ENCODE results near the gene CHD9.
"Not testable (repeated sequence)": the region's sequence is repeated elsewhere in the genome, so short reads cannot be mapped to it uniquely, and the experiment has no call there.

CHD9 gene

DNA sequence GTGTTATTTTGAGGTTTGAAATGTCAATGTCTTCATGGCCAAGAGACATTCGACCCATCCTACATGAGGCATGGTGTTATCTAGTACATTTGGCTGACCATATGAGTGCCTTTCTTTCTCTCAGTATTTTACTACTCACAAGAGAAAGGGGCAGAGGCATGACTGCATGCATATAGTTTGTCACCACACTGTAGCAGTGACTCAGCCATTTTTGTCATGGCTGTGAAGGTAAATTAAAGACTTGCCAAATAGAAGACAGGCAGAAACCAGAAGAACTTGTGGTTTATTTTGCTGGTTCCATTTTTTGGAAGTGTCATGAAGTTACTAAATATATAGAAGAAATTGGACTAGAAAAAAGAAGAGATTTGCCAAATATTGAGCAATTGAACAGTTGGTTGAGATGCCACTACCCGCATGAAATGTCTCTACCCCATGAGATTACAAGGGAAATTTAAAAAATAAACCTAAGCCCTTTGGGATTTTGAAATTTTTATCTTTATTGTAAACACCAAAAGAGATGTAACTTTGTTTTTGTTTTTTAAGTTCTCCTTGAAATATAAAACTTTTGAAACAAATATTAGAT is 170.3 kb downstream of the CHD9 start:
- Mint-ChIP-seq H3K36me3 (ENCODE audit: low read depth) (peaks cover 5% of the 10 kb centered on the region), H3K4me3 (no peak overlapping the region), H3K9me3 (no peaks in the 10 kb centered on the region), H3K27ac (no peak overlapping the region), H3K4me1 (ENCODE audit: low read depth) (no peaks in the 10 kb centered on the region), H3K27me3 (ENCODE audit: low read depth) (no peaks in the 10 kb centered on the region)

DNA sequence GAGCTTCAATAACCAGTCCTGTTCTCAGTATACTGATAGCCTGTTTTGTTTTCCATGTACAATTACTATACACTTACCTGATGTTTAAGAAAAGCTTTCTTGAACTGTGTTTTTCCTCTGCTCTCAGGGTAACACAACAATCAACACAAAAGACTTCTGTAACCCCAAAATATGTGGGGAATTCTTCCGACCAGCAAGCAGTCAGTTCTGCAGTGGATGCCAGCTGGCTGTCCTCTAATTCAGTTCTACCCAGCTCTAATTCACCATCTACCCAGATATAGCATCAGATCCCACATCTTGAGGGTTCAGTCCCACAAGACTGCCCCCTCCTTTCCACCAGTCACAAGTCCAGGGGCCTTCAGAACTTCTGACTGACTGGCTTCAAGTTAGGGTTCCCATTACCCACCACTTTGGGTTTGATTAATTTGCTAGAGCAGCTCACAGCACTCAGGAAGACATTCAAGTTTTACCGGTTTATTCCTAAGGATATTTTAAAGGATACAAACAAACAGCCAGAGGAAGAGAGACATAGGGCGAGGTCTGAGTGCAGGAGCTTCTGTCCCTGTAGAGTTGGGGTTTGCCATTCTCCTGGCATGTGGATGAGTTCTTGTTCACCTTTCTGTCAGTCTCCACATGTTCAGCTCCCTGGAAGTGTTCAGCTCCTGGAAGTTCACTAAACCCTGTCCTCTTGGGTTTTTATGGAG is 178.2 kb downstream of the CHD9 start:
- H3K36me3 Mint-ChIP-seq (ENCODE audit: low read depth), result peaks cover 15% of the 10 kb centered on the region
- no peaks in the 10 kb centered on the region for H3K4me1 Mint-ChIP-seq (ENCODE audit: low read depth)
- no peak overlapping the region for H3K4me3 Mint-ChIP-seq
- no peaks in the 10 kb centered on the region for H3K27me3 Mint-ChIP-seq (ENCODE audit: low read depth)
- no peaks in the 10 kb centered on the region for H3K9me3 Mint-ChIP-seq
- H3K27ac Mint-ChIP-seq, result no peak overlapping the region

DNA sequence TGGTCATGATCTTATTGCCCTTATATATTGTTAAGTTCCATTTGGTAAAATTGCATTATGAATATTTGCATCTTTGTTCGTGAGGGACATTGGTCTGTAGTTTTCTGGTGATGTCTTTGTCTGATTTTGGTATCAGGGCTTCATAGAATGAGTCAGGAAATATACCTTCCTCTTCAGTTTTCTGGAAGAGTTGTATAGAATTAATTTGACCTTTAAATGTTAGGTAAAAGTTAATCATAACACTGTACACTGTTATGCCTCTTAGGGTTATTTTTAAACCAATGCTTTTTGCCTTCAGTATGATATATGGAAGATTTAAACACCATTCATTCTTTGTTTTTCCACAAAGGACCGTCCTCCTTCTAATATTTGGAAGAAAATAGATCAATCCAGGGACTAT is 180.0 kb downstream of the CHD9 start:
- H3K27me3 Mint-ChIP-seq (ENCODE audit: low read depth), result no peaks in the 10 kb centered on the region
- peaks cover 13% of the 10 kb centered on the region for H3K36me3 Mint-ChIP-seq (ENCODE audit: low read depth)
- no peaks in the 10 kb centered on the region for H3K4me1 Mint-ChIP-seq (ENCODE audit: low read depth)
- no peak overlapping the region for H3K27ac Mint-ChIP-seq
- H3K4me3 Mint-ChIP-seq, result no peak overlapping the region
- no peaks in the 10 kb centered on the region for H3K9me3 Mint-ChIP-seq

DNA sequence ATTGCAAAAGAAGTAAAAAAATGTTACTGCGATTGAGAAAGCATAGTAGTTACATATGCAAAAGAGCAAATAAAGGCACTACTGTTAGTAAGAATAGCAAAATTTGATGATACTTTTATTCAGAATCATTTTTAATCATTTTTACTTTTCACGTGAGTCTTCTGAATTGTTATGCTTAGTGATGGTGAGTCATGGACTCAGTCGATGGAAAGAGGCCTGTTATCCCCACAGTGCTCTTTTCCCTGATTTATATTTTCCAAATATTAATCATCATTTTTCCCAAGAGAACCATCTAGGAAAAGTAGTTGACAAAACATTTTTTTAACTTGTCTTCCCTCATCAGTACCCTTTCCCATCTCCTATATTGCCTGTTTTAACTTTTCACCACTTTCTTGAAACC is 181.1 kb downstream of the CHD9 start:
- peaks cover 11% of the 10 kb centered on the region for H3K36me3 Mint-ChIP-seq (ENCODE audit: low read depth)
- no peak overlapping the region for H3K4me3 Mint-ChIP-seq
- no peak overlapping the region for H3K27ac Mint-ChIP-seq
- no peaks in the 10 kb centered on the region for H3K27me3 Mint-ChIP-seq (ENCODE audit: low read depth)
- no peaks in the 10 kb centered on the region for H3K4me1 Mint-ChIP-seq (ENCODE audit: low read depth)
- H3K9me3 Mint-ChIP-seq, result no peaks in the 10 kb centered on the region

DNA sequence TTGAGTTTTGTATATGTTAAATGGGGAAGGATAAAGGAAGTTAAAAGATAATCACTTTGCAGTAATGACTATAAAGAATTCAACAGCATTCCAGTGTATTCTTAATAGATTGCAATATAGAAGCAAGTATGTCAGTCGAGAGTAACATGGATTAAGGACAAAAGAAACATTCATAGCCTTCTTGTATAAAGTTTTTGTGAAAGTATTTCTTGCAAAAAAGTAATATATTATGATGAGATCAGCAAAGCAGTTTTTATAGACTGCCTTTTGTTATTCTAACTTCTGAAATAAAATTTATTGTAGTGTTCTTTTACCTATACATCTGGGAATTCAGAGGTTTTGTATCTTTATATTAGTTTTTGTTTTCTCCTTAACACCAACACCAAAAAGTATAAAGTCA is 194.5 kb downstream of the CHD9 start:
- Mint-ChIP-seq H3K27me3 (ENCODE audit: low read depth) (no peaks in the 10 kb centered on the region), H3K27ac (no peak overlapping the region), H3K9me3 (peaks cover 7% of the 10 kb centered on the region), H3K4me1 (ENCODE audit: low read depth) (no peaks in the 10 kb centered on the region), H3K4me3 (no peak overlapping the region), H3K36me3 (ENCODE audit: low read depth) (peaks cover 13% of the 10 kb centered on the region)

DNA sequence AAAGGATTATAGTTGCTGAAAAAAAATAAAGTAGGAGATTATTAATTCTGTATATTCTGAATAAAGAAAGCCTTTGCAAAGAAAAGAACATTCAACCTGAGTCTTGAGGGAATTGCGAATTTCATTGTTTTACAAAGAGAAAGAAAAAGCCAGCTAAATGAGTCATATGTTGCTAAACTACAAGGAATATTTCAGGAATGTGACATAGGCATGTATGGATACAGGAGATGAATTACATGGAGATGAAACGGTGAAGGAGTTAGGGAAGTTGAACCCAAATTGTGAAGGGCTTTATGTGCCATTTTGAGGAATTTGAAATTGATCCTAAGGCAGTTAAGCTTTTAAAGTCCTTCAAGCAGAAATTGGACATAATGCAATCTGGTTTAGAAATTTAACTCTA is 202.2 kb downstream of the CHD9 start:
- Mint-ChIP-seq H3K27ac (no peak overlapping the region), H3K9me3 (peaks cover 8% of the 10 kb centered on the region), H3K36me3 (ENCODE audit: low read depth) (peaks cover 26% of the 10 kb centered on the region), H3K4me1 (ENCODE audit: low read depth) (no peaks in the 10 kb centered on the region), H3K27me3 (ENCODE audit: low read depth) (no peaks in the 10 kb centered on the region), H3K4me3 (no peak overlapping the region)

DNA sequence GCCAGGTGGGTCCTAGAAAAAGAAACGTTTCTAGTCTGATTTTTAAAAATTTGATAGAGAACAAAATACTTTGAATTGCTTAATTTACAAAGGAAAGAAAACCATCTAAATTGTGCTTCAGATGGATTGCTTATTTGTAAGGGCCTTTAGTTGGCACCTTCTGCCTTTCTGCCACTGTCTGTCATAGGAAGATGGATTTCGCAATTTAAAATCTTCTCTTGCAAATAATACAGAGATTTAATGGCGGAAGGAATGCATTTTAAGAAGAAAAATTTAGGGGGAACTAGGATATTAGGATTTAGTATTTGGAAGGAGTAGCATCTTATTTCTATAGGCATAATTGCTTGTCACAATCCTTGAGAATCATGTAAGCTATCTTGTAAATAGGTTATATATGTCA is 204.0 kb downstream of the CHD9 start:
- H3K4me1 Mint-ChIP-seq (ENCODE audit: low read depth), result no peaks in the 10 kb centered on the region

DNA sequence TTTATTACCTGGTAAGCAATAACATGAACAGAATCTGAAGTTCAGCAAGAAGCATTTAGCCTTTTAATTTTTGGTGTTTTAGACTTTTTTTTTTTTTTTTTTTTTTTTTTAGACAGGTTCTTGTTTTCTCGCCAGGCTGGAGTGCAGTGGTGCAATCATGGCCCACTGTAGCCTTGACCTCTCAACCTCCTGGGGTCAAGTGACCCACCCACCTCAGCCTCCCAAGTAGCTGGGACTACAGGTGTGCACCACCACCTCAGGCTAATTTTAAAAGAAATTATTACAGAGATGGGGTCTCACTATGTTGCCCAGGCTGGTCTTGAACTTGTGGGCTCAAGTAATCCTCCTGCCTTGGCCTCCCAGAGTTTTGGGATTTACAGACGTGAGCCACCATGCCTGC is 206.5 kb downstream of the CHD9 start:
- H3K36me3 Mint-ChIP-seq (ENCODE audit: low read depth), result peaks cover 22% of the 10 kb centered on the region
- no peaks in the 10 kb centered on the region for H3K27me3 Mint-ChIP-seq (ENCODE audit: low read depth)
- H3K27ac Mint-ChIP-seq, result no peak overlapping the region
- peaks cover 5% of the 10 kb centered on the region for H3K9me3 Mint-ChIP-seq
- H3K4me1 Mint-ChIP-seq (ENCODE audit: low read depth), result no peaks in the 10 kb centered on the region
- H3K4me3 Mint-ChIP-seq, result no peak overlapping the region

More for the DNA sequence above, 204.0 kb downstream of the CHD9 start:
- H3K27me3 Mint-ChIP-seq (ENCODE audit: low read depth), result no peaks in the 10 kb centered on the region
- H3K27ac Mint-ChIP-seq, result no peak overlapping the region
- no peak overlapping the region for H3K4me3 Mint-ChIP-seq
- peaks cover 26% of the 10 kb centered on the region for H3K36me3 Mint-ChIP-seq (ENCODE audit: low read depth)
- H3K9me3 Mint-ChIP-seq, result peaks cover 5% of the 10 kb centered on the region

DNA sequence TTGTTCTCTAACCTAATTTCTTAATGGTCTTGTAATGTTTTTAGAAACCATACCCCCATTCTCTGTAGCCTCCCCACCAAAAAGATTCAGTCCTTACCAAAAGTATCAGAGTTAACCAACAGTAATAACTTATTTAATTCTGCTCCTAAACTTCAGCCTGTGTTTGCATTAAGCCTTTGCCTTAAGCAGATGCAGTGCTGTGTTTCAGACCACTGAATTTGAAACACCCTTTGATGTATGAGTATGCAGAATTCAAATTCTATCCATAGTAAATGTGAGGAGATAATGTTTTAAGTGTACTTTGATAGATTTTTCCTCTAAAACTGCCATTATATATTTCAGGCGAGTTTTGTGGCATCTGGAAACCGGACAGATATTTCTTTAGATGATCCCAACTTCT is 207.9 kb downstream of the CHD9 start:
- no peak overlapping the region for H3K4me3 Mint-ChIP-seq
- H3K27ac Mint-ChIP-seq, result no peak overlapping the region
- H3K27me3 Mint-ChIP-seq (ENCODE audit: low read depth), result no peaks in the 10 kb centered on the region
- peaks cover 13% of the 10 kb centered on the region for H3K36me3 Mint-ChIP-seq (ENCODE audit: low read depth)
- H3K9me3 Mint-ChIP-seq, result peaks cover 5% of the 10 kb centered on the region
- no peaks in the 10 kb centered on the region for H3K4me1 Mint-ChIP-seq (ENCODE audit: low read depth)

DNA sequence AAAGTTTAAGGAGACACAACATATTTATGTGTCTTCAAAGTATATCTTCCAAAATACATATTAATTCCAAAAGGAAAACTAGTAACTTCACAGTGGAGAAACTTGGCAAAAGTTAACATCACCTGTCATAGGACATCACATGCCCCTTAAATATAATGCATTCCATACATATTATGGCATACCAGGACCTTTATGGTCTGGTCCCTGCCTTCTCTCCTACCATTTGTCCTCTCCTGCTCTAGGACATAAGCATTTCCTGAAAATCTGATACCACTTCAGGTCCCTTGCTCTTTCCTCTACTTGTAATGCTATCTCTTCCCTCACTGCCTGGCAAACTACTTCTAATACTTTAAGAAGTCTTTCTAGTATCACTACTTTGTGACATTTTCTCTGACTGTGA is 211.4 kb downstream of the CHD9 start:
- Mint-ChIP-seq H3K27ac (no peak overlapping the region), H3K4me1 (ENCODE audit: low read depth) (no peaks in the 10 kb centered on the region), H3K9me3 (no peaks in the 10 kb centered on the region), H3K27me3 (ENCODE audit: low read depth) (no peaks in the 10 kb centered on the region), H3K4me3 (no peak overlapping the region), H3K36me3 (ENCODE audit: low read depth) (peaks cover 8% of the 10 kb centered on the region)

DNA sequence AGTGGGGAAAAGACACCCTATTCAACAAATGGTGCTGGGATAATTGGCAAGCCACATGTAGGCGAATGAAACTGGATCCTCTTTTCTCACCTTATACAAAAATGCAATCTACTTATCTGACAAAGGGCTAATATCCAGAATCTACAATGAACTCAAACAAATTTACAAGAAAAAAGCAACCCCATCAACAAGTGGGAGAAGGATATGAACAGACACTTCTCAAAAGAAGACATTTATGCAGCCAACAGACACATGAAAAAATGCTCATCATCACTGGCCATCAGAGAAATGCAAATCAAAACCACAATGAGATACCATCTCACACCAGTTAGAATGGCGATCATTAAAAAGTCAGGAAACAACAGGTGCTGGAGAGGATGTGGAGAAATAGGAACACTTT is 223.7 kb downstream of the CHD9 start:
- not testable (repeated sequence) for H3K27ac Mint-ChIP-seq; H3K9me3 Mint-ChIP-seq; H3K4me3 Mint-ChIP-seq; H3K4me1 Mint-ChIP-seq (ENCODE audit: low read depth); H3K36me3 Mint-ChIP-seq (ENCODE audit: low read depth); H3K27me3 Mint-ChIP-seq (ENCODE audit: low read depth)

DNA sequence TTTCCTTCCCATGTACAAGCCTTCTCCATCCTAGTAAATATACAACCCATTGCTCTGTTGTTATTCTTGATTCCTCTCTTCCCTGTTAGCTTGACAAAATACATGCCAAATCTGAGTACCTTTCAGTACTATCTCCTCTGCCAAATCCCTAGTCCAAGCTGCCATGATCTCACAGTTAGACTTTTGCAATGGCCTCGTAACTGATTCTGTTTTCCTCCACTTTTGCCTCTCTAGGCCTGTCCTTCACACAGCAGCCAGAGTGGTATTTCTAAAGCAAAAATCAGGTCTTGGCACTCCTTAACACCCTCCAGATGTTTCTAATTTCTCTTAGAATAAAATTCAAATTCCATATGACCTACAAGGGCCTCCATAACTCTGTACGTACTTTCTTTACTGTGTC is 226.5 kb downstream of the CHD9 start:
- H3K27me3 Mint-ChIP-seq (ENCODE audit: low read depth), result no peaks in the 10 kb centered on the region
- H3K9me3 Mint-ChIP-seq, result peaks cover 8% of the 10 kb centered on the region
- no peak overlapping the region for H3K27ac Mint-ChIP-seq
- no peaks in the 10 kb centered on the region for H3K4me1 Mint-ChIP-seq (ENCODE audit: low read depth)
- no peak overlapping the region for H3K4me3 Mint-ChIP-seq
- H3K36me3 Mint-ChIP-seq (ENCODE audit: low read depth), result peaks cover 4% of the 10 kb centered on the region

DNA sequence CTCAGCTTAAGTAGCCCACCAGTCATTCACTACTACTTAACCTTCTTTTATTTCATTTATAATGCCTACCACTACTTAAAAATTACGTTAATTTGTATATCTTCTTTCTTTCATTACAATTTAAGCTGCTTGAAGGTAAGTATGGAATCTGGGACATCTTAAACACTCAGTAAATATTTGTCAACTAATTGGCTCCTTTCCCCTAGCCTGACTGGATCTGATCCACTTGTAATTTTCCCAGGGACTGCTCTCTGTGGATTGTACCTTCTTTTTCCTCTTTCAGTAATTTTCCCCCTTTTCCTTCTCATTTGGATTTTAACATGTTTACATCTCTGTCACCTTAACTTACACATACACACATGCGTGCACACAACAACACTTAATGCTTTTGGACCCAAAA is 227.1 kb downstream of the CHD9 start:
- peaks cover 4% of the 10 kb centered on the region for H3K36me3 Mint-ChIP-seq (ENCODE audit: low read depth)
- H3K27ac Mint-ChIP-seq, result no peak overlapping the region
- H3K9me3 Mint-ChIP-seq, result peaks cover 8% of the 10 kb centered on the region
- no peaks in the 10 kb centered on the region for H3K4me1 Mint-ChIP-seq (ENCODE audit: low read depth)
- H3K4me3 Mint-ChIP-seq, result no peak overlapping the region
- no peaks in the 10 kb centered on the region for H3K27me3 Mint-ChIP-seq (ENCODE audit: low read depth)

DNA sequence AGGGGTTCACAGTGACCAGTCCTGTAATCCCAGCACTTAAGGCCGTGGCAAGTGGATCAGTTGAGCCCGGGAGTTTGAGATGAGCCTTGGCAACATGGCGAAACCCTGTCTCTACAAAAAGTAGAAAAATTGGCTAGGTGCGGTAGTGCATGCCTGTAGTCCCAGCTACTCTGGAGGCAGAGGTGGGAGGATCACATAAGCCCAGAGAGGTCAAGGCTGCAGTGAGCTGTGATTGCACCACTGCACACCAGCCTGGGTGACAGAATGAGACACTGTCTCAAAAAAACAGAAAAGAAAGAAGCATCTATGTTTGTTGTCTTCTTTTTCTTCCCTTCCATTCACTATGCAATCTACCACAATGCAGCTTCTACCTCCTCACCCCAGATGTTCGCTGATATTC is 227.5 kb downstream of the CHD9 start:
- no peaks in the 10 kb centered on the region for H3K4me1 Mint-ChIP-seq (ENCODE audit: low read depth)
- peaks cover 4% of the 10 kb centered on the region for H3K36me3 Mint-ChIP-seq (ENCODE audit: low read depth)
- no peak overlapping the region for H3K4me3 Mint-ChIP-seq
- H3K27me3 Mint-ChIP-seq (ENCODE audit: low read depth), result no peaks in the 10 kb centered on the region
- H3K27ac Mint-ChIP-seq, result no peak overlapping the region
- peaks cover 8% of the 10 kb centered on the region for H3K9me3 Mint-ChIP-seq

DNA sequence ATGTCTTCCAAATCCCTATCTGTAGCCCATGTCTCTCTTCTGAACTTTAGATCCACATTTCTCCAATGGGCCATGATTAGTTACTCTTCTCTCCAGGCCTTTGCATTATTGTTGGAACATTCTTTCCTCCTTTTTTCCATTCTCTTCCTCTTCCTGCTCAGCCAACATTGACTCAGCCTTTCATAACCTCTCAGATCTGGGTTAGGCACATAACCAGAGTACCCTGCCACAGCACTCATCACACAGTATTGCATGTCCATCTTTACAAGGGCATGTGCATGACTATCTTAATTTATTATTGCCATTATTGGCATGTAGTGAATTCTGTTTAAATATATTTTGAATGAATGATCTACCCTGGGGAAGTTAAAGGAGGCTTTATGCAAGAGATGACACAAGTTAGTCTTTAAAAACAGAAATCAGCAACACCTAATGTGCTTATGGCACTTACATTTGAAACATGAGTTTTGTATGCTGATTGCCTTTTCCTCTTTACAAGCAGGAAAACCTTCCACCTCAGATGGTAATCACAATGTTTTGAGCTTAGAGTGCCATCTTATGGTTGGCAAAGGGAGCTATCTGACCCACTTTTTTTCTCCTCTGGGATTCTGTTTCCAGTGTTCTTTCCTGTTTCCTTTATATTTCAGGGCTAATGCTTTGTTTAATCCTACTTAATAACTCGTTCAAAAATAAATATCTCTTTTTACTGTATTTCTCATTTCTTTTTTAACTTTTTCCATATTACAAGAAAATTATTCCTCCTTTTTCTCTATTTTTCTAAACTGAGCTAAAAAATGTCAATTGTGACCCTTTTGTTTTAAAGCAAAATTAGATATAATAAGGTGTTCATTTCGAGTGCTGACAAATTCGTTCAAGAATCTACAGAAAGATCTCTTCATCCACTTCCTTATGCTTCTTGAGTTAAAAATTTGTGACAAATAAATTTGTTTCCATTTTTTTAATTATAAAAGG is 228.5 kb downstream of the CHD9 start:
- no peak overlapping the region for H3K27ac Mint-ChIP-seq
- H3K36me3 Mint-ChIP-seq (ENCODE audit: low read depth), result peaks cover 4% of the 10 kb centered on the region
- peaks cover 2% of the 10 kb centered on the region for H3K9me3 Mint-ChIP-seq
- H3K4me1 Mint-ChIP-seq (ENCODE audit: low read depth), result no peaks in the 10 kb centered on the region
- H3K27me3 Mint-ChIP-seq (ENCODE audit: low read depth), result no peaks in the 10 kb centered on the region
- no peak overlapping the region for H3K4me3 Mint-ChIP-seq

Data from T-helper 1 cell treated with Interleukin-12 subunit alpha and Interleukin-12 subunit beta and Interleukin-4 antibody, amounts not matched to agents 30 μg/mL and 1 μg/mL, for 36 hours (primary cell).